ENCODE results near the gene PGAM2.
"Not testable (repeated sequence)": the region's sequence is repeated elsewhere in the genome, so short reads cannot be mapped to it uniquely, and the experiment has no call there.

PGAM2 gene

GRCh38 chr7:44046321-44047061 lies 18.9 kb downstream of the PGAM2 start:
- DNase-seq = no peak

DNA sequence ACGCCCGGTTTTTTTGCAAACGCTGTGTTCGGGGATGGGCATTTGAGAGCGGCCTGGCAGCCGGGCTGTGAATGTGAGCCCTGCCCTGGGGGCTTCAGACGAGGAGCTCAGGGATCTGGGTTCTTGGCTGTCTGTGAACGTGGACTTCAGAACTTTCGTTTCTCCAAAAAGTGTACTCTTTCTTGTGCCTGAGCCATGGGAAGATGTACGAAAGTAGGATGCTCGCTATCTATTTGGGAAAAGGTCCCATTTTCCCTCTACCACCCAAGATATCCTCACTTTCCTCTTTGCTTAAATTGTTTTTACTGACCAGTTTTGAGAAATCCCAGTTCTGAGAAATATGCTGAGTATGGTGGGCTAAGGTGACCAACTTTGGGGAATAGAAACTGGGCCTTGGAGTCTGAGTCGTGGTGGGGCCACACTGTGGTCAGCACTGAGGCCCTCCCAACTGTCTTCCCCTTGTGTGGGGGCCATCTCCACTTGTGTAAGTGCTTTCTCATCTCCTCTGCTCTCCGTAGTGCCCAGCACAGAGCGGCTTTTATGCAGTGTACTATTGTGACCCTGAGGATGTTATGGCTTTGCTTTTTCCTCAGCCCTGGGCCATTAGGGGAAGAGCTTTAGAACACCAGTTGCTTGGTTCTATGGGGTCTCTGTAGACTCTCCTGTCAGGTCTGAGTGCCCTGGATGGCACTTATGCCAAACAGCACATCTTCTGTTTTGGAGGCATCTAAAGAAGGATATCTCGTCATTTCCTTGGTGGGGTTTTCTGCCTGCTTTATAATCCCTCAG lies 19.9 kb downstream of the PGAM2 start:
- DNase-seq = no peak

DNA sequence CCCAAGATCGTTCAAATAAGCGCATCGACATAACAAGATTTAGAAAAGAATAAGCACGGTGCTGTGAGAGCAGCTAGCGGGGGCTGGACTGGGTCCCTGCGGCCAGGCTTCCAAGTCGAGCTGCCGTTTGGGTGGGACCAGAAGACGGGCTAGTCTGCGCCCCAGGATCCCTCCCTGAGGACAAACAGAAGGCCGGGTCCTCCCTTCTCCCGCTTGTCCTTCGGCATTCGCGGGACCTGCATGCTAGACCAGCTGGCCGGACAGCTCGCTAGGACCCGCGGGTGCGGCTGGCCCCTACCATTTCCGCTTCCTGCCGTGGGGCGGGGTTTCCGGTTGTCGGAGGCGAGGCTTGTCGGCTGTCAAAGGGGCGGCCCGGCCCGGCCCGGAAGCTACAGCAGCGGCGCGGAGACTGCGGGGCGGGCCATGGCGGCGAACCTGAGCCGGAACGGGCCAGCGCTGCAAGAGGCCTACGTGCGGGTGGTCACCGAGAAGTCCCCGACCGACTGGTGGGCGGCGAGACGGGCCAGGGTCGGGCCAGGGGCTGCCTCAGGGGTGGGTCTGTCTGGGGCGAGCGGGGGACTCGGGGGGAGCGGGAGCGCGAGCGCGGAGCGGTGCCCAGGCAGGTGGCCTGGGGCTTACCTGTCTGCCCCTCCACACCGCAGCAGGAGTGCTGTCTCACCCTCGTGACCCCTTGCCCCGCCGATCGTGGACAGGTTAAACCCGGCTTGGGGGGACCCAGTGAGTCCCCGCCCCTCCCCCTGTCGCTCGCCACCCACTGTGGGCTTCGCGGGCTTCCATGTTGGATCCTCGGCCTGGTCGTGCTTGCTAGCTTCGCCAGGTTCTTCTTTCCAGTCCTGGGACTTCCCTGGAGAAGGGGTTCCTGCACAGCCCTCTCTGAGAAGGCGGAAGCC lies 20.8 kb downstream of the PGAM2 start, which contains the start of gene DBNL:
Gene DBNL, plus strand, starts transcription at position 388 of the 911 bp plus-strand sequence. Its CDS starts 36 bp downstream, at position 424.
- DNase-seq = peak; percentile 86

GRCh38 chr7:44043902-44044301 lies 21.5 kb downstream of the PGAM2 start:
- DNase-seq = no peak

DNA sequence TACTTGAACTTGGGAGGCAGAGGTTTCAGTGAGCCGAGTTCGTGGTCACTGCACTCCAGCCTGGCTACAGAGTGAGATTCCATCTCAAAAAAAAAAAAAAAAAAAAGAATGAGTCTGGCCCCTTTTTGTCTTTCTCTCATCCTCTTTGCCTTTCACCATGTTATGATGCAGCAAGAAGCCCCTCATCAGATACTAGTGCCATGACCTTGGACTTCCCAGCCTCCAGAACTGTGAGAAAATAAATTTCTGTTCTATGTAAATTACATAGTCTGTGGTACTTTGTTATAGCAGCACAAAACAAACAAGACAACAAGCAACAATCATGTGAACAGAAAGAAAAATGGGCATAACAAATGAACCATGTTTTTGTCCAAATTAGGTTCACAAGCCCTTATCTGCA lies 23.1 kb downstream of the PGAM2 start:
- DNase-seq = no peak

- not testable (repeated sequence) for DNase-seq
Measured at GRCh38 chr7:44040493-44040891, 24.9 kb downstream of the PGAM2 start.

DNA sequence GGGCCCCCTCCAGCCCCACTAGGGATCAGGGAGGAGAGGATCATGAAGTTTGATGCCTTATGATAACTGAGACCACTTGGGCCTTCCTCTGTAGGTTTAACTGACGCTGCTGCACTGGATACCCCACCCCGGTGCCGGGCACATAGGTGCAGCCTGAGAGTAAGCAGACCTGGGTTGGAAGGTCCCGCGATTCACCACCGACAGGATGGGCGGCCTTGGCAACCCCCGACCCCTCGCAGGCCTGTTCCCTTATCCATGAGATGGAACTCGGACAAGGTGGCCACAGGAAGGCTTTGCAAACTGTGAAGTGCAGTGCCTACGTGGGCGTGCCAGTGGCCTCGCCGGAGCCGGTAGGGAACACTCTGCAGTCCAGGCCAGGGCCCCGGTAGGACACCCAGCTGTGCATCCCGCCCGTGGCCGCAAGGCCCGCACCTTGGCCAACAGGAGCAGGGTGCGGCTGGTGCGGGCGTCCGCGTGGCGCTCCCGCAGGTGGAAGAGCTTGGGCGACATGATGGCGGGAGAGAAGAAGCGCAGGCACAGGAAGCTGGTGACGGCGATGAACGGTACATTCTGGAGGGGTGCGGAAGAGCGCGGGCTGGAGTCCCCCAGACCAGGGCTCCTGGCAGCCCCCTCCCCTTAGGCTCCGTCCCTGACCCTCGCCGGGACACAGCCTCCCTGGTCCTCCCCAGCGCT lies 25.4 kb downstream of the PGAM2 start:
- not testable (repeated sequence) for DNase-seq

- DNase-seq = not testable (repeated sequence)
Measured at GRCh38 chr7:44038961-44039558, 26.3 kb downstream of the PGAM2 start.

- DNase-seq = not testable (repeated sequence)
Measured at GRCh38 chr7:44038553-44038952, 26.8 kb downstream of the PGAM2 start.

DNA sequence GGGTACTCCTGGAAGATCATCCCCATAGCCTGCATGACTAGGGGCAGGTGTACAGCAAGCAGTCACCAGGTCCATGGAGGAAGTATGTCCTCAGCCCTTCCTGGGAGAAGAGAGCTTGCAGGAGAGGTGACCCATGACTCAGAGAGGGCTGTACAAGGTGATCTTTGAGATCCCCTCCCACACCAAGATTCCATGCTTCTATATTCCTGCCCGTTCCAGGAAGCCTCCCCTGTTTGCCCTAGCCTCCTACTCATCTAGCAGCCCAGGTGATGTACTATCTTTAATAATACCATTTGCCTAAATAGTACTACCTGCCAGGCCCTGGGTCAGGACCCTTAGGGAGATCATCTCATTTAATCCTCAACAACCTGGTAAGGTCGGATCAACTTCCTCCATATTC lies 27.4 kb downstream of the PGAM2 start:
- DNase-seq = not testable (repeated sequence)

DNA sequence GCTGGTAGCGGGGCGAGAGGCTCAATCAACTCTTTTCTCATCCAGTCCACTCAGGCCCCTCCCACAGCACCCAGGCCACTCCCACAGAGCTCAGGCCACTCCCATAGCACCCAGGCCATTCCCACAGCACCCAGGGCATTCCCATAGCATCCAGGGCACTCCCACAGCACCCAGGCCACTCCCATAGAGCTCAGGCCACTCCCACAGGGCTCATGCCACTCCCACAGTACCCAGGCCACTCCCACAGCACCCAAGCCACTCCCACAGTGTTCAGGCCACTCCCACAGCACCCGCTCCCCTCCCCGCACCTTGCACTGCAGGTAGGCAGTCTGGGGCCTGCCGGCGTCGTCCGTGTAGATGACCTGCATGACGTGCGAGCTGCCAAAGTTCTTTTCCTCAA lies 29.0 kb downstream of the PGAM2 start:
- DNase-seq = not testable (repeated sequence)

- DNase-seq = not testable (repeated sequence)
Measured at GRCh38 chr7:44033971-44034844, 31.2 kb downstream of the PGAM2 start.

DNA sequence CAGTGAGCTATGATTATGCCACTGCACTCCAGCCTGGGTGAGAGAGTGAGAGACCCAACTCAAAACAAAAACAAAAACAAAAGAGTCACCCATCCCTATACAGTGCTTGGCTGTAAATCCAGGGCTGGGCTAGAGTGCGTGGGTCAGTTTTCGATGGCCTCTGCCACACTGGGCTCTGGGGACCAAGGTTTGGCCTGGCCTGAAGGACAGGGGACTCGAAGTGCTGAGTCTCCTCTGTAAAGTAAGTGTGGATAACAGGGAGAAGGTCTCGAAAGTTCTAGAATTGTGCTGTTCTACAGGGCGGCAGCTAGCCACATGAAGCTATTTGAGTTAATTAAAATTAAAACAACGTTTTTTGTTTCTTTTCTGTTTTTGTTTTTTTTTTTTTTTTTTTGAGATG lies 33.3 kb downstream of the PGAM2 start:
- not testable (repeated sequence) for DNase-seq

- not testable (repeated sequence) for DNase-seq
Measured at GRCh38 chr7:44031319-44031718, 34.0 kb downstream of the PGAM2 start.

DNA sequence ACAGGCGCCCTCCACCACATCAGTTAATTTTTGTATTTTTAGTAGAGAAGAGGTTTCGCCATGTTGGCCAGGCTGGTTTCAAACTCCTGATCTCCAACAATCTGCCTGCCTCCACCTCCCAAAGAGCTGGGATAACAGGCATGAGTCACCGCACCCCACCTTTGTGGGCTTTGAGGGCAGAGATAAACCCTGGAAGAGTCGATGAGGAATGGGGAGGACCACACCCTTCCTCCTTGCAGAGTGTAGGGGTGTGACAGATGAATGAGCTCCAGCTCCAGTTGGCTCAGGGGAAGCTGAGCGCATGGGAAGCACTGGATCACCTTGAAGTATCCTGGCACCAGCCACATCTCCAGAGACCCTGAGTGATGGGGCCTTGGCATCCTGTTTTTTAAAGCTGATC lies 35.3 kb downstream of the PGAM2 start:
- not testable (repeated sequence) for DNase-seq

DNA sequence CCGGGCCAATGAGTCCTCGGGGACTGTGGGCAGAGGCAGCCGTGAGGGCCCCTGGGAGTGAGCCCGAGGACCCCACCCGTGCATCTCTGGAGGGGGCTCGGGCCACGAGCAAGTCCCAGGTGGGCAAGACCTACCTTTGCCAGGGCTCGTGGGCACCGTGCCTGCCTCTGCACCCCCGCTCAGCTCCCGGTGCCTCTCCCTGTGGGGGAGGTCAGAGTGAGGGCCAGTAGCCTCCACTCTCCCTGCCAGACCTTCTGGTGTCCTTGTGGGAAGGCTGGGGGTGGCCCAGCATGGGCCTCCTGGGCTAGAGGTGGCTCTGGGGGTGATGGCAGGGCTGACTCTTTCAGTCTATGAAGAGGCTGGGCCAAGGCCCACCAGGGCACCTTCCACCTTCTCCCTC lies 35.9 kb downstream of the PGAM2 start:
- DNase-seq = not testable (repeated sequence)

DNA sequence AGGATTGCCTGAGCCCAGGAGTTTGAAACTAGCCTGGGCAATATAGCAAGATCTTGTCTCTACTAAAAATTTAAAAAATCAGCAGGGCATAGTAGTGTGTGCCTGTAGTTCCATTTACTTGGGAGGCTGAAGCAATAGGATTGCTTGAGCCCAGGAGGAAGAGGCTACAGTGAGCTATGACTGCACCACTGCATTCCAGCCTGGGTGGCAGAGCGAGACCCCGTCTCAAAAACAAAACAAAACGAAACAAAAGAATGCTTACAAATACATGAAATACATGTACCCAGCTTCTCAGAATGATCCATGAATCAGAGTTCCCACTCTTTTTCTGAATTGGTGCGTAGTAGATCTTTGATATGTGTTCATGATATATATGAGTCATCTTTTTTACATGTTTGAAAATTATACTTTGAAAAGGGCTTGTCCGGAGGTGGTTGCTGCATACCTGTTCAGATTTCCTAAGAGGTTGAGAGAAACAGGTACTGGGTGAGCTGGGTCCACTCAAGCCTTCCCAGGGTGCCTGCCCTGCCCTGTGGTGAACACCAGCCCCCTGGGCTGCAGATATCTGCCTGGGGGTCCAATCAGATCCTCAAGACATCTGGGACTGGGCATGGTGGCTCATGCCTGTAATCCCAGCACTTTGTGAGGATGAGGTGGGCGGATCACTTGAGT lies 42.4 kb downstream of the PGAM2 start:
- DNase-seq = not testable (repeated sequence)

- not testable (repeated sequence) for DNase-seq
Measured at GRCh38 chr7:44022069-44022468, 43.3 kb downstream of the PGAM2 start.

DNA sequence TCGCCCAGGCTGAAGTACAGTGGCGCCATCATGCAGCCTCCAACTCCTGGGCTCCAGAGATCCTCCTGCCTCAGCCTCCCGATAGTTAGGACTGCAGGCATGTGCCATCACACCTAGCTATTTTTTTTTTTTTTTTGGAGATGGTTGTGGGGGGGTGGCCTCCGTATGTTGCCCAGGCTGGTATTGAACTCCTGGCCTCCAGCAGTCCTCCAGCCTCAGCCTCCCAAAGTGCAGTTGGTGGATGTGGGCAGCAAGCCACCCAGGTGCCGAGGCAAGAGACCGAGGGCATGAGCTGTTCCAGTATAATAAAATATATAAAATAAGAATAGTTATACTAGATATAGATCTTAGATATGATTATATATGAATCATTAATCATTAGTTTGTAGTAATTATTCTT lies 45.5 kb downstream of the PGAM2 start:
- not testable (repeated sequence) for DNase-seq
